Measurements from ENCODE around the gene KRTAP1-4.

DNA sequence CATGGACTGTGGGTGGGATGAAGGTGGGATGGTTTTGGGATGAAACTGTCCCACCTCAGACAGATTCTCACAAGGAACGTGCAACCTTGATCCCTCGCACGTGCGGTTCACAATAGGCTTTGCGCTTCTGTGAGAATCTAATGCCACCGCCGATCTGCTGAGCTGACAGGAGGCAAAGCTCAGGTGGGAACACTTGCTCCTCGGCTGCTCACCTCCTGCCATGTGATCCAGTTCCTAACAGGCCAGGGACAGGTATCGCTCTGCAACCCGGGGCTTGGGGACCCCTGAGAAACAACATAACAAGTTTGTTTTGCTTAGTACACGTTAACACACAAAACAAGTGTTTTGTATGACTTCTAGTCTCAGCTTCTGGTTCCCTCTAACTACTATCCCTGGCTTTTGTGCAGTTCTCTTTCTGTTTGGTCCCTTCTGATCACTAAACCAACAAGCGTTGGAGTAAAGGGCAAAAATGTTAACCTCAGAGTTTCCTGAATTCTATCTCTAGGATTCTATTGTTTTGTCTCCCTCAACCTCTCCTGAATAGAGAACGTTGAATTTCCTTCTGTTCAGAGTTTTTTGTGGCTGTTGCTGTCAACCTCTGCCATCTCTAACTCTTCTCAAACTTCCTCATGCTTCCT lies 13.3 kb downstream of the KRTAP1-4 start:
- TF ChIP-seq, protein P1, sequence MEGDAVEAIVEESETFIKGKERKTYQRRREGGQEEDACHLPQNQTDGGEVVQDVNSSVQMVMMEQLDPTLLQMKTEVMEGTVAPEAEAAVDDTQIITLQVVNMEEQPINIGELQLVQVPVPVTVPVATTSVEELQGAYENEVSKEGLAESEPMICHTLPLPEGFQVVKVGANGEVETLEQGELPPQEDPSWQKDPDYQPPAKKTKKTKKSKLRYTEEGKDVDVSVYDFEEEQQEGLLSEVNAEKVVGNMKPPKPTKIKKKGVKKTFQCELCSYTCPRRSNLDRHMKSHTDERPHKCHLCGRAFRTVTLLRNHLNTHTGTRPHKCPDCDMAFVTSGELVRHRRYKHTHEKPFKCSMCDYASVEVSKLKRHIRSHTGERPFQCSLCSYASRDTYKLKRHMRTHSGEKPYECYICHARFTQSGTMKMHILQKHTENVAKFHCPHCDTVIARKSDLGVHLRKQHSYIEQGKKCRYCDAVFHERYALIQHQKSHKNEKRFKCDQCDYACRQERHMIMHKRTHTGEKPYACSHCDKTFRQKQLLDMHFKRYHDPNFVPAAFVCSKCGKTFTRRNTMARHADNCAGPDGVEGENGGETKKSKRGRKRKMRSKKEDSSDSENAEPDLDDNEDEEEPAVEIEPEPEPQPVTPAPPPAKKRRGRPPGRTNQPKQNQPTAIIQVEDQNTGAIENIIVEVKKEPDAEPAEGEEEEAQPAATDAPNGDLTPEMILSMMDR (IDR thresholded peaks at IDR 0.05): no peak
- TF ChIP-seq POLR2A (IDR thresholded peaks at IDR 0.05) (no peak), EP300 (IDR thresholded peaks at IDR 0.05) (no peak)
